ENCODE measurements around the gene CDH9.

- TF ChIP-seq CTCF (conservative IDR thresholded peaks at IDR 0.05) = no peak
- TF ChIP-seq EZH2 (IDR thresholded peaks at IDR 0.05; ENCODE audit: low read depth) = no peak
Measured at GRCh38 chr5:27034565-27034964, 3.8 kb downstream of the CDH9 start.
